ENCODE measurements around the gene RFFL. TPM values are rescaled to one million over a fixed set of nuclear protein-coding genes. Genes with fewer than 3 reads are reported as not detected.

The RFFL gene
- total RNA-seq, 3 donors from 2014 or later (not counting 1 experiment from before 2014, with no cell fraction given): 50.0 to 86.6 (median 75.9) TPM

DNA sequence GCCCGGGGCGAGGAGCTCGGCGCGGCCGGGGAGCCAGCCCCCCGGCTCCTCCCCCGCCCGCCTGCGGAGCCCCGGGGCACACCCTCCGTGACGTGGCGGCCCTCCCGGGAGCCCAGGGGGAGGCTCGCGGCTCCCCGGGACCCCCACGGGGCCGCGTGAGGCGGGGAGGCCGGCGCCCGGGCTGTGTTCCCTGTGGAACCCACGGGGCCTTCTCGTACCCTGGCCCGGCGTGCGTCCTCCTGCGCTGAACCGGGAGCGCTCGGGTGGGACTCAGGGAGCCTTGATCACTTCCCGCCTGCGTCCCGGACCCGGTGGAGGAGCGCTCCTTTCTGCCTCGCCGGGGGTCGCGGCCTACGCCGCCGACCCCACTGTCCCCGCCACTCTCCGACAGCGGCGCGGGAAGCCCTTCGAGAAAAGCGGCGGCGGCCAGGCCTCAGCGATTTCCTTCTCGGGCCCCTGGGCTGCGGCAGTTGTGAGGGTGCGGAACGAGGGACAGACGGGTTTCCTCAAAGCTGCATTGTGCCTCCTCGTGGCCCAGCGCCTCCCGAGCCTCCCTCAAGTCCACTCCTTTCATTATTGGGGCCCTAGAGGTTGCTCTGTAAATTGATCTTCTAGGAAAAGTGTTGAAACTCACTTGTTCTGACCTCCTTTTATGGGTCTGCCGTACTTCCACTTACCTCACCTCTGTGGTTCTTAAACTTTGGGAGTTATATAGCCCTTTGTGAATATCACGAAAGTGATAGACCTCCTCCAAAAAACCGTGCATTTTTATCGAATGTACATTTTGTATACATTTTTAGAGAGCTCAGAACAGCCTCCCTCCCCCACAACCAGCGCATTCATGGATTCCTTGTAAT, 82.6 kb downstream of the RFFL start:
- peak overlapping the region; percentile 92 for H3K4me3 ChIP-seq (ENCODE audit: low read length)
- peaks cover 38 to 42% of the 10 kb centered on the region in 2 donors for H3K4me1 Mint-ChIP-seq
- intact Hi-C loops (cut with micrococcal nuclease): loop anchor here (1.0 to 10.0 kb wide), 3 partner anchors 20 to 436 kb away; partner anchors contain the start of genes CCT6B and ZNF830
- H3K9me3 Mint-ChIP-seq: no peaks in the 10 kb centered on the region
- H3K9me3 ChIP-seq (ENCODE audit: control insufficient read depth, insufficient read depth, low read length): no peaks in the 10 kb centered on the region
- H3K36me3 Mint-ChIP-seq: no peaks in the 10 kb centered on the region
- peak overlapping the region; percentile 99 for H3K27ac ChIP-seq (ENCODE audit: low read length)
- H3K4me1 ChIP-seq (ENCODE audit: control insufficient read depth, insufficient read depth, low read length): peaks cover 10% of the 10 kb centered on the region
- H3K36me3 ChIP-seq (ENCODE audit: control insufficient read depth, insufficient read depth, low read length): peaks cover 3% of the 10 kb centered on the region
- peak overlapping the region; percentile 93 for H3K4me3 Mint-ChIP-seq
- no peaks in the 10 kb centered on the region for H3K27me3 ChIP-seq (ENCODE audit: control insufficient read depth, insufficient read depth, low read length)
- ATAC-seq: peak; percentile 86 to 92 (median 88)
- WGBS (ENCODE audit: insufficient coverage): under 1% methylated on average over 65 of the region's 69 CpGs
- no peaks in the 10 kb centered on the region for H3K27me3 Mint-ChIP-seq (ENCODE audit: low read depth in 2 of 2)
- peak; percentile 85 to 88 for DNase-seq
- peak overlapping the region; percentile 93 to 97 for H3K27ac Mint-ChIP-seq
- TF ChIP-seq, protein P1, sequence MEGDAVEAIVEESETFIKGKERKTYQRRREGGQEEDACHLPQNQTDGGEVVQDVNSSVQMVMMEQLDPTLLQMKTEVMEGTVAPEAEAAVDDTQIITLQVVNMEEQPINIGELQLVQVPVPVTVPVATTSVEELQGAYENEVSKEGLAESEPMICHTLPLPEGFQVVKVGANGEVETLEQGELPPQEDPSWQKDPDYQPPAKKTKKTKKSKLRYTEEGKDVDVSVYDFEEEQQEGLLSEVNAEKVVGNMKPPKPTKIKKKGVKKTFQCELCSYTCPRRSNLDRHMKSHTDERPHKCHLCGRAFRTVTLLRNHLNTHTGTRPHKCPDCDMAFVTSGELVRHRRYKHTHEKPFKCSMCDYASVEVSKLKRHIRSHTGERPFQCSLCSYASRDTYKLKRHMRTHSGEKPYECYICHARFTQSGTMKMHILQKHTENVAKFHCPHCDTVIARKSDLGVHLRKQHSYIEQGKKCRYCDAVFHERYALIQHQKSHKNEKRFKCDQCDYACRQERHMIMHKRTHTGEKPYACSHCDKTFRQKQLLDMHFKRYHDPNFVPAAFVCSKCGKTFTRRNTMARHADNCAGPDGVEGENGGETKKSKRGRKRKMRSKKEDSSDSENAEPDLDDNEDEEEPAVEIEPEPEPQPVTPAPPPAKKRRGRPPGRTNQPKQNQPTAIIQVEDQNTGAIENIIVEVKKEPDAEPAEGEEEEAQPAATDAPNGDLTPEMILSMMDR (IDR thresholded peaks at IDR 0.05): no peak

DNA sequence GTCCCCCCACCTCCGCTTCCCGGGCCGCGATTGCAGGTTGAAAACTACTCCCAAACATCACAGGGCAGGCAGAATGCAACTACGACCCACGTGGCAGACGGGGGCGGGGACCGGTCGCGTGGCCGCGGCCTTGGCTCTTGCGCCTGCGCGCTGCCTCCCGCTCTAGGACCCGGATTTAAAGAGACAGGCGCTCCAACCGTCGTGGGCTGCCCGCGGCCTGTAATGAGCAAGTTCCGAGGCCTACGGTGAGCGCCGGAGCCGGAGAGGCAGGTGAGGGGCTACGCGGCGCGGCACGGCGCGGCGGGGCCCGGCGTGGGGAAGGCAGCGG, 83.2 kb downstream of the RFFL start, which contains the start of gene LIG3:
TSS of gene LIG3 (plus strand) at position 160 of the 328 bp plus-strand sequence. CDS start 2,494 bp downstream, outside the sequence.
- Histone ChIP-seq H3K4me1 (ENCODE audit: control insufficient read depth, insufficient read depth, low read length) (peaks cover 10% of the 10 kb centered on the region), H3K9me3 (ENCODE audit: control insufficient read depth, insufficient read depth, low read length) (no peaks in the 10 kb centered on the region), H3K27me3 (ENCODE audit: control insufficient read depth, insufficient read depth, low read length) (no peaks in the 10 kb centered on the region), H3K36me3 (ENCODE audit: control insufficient read depth, insufficient read depth, low read length) (no peaks in the 10 kb centered on the region), H3K27ac (ENCODE audit: low read length) (peak within 1 kb of the TSS; percentile 99), H3K4me3 (ENCODE audit: low read length) (peak within 1 kb of the TSS; percentile 92)
- WGBS (ENCODE audit: insufficient coverage): under 1% methylated on average over 39 of the region's 39 CpGs
- DNase-seq (peak; percentile 92 to 96), ATAC-seq (peak; percentile 77 to 89 (median 85))
- intact Hi-C loops (cut with micrococcal nuclease): loop anchor here (1.0 to 10.0 kb wide), 3 partner anchors 19 to 436 kb away; partner anchors contain the start of genes CCT6B and ZNF830
- Mint-ChIP-seq H3K4me3 (peak within 1 kb of the TSS; percentile 98), H3K27ac (peak within 1 kb of the TSS; percentile 93 to 97), H3K4me1 (peaks cover 38 to 42% of the 10 kb centered on the region in 2 donors), H3K27me3 (ENCODE audit: low read depth in 2 of 2) (no peaks in the 10 kb centered on the region), H3K36me3 (no peaks in the 10 kb centered on the region), H3K9me3 (no peaks in the 10 kb centered on the region)
- TF ChIP-seq, protein P1 (IDR thresholded peaks at IDR 0.05): no peak

DNA sequence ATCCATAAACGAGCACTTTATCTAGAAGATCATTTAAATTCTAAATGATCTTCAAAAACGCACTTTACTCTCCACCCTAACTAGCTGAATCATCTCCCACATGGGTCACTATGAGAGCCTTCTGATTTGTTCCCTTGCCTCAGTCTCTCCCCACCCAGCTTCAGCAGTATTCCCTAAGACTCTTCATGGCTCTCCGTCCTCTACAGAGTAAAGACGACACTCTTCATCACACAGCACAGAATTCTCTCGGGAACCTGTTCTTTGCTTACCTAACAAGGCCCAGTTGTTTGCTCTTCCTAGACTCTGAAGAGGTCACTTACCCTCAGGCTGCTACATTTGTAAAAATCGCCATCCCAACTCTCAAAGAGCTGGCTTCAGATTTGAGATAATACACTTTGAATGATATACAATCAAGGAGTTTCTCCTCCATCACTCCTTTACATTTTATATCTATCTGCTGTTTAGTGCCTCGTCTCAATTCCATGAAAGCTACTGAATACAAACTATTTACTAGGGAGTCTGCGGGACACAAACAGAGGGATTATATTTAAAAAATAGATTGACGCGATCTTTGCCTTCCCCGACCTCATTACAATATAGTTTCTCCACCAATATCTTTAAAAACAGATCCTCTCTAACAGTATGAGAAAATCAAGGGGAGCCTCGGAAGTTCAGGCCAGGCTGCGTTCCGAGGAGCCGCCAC, 83.7 kb downstream of the RFFL start:
- TF ChIP-seq, protein P1 (IDR thresholded peaks at IDR 0.05): no peak
- H3K4me1 Mint-ChIP-seq: peaks cover 38 to 42% of the 10 kb centered on the region in 2 donors
- WGBS (ENCODE audit: insufficient coverage): 37% methylated on average over 13 of the region's 15 CpGs
- no peaks in the 10 kb centered on the region for H3K9me3 Mint-ChIP-seq
- Histone ChIP-seq H3K4me3 (ENCODE audit: low read length) (peak overlapping the region; percentile 92), H3K9me3 (ENCODE audit: control insufficient read depth, insufficient read depth, low read length) (no peaks in the 10 kb centered on the region), H3K4me1 (ENCODE audit: control insufficient read depth, insufficient read depth, low read length) (peaks cover 10% of the 10 kb centered on the region), H3K36me3 (ENCODE audit: control insufficient read depth, insufficient read depth, low read length) (no peaks in the 10 kb centered on the region), H3K27me3 (ENCODE audit: control insufficient read depth, insufficient read depth, low read length) (no peaks in the 10 kb centered on the region), H3K27ac (ENCODE audit: low read length) (peak overlapping the region; percentile 99)
- peak overlapping the region; percentile 93 to 97 for H3K27ac Mint-ChIP-seq
- H3K27me3 Mint-ChIP-seq (ENCODE audit: low read depth in 2 of 2): no peaks in the 10 kb centered on the region
- peak overlapping the region; percentile 98 for H3K4me3 Mint-ChIP-seq
- no peaks in the 10 kb centered on the region for H3K36me3 Mint-ChIP-seq
- DNase-seq (no peak), ATAC-seq (no peak)
- intact Hi-C loops (cut with micrococcal nuclease): loop anchor here (1.0 to 10.0 kb wide), 3 partner anchors 18 to 435 kb away; partner anchors contain the start of genes CCT6B and ZNF830

Measured in natural killer cell (primary cell).